A673 (cell line): ENCODE results near the gene ARSI.

Source experiments
- CTCF ChIP-seq: fragments of 300-800, 200-600 bp; sonication (generic); conservative IDR thresholded peaks from 2 replicates; pipeline ENCODE4 v1.5.1; 2017; ENCODE audit warnings: low read depth, mild to moderate bottlenecking, antibody characterized with exemption, low read length, moderate library complexity, mixed read lengths
- EZH2 ChIP-seq: fragments of 200-600 bp; sonication (generic); IDR thresholded peaks from 2 replicates; pipeline ENCODE4 v1.6.1; 2017; ENCODE audit warnings: borderline replicate concordance, low read depth, mild to moderate bottlenecking, mixed read lengths, antibody characterized with exemption, low read length; ENCODE audit not compliant: poor library complexity, severe bottlenecking

GRCh38 chr5:150281987-150282386 is 20.7 kb downstream of the ARSI start:
- TF ChIP-seq CTCF (no peak), EZH2 (no peak)
